Progenitor cell of endocrine pancreas (in vitro differentiated cells): ENCODE results near the gene ATP10B. TPM values are rescaled to one million over a fixed set of nuclear protein-coding genes. Genes with fewer than 3 reads are reported as not detected.

ENCODE experiments used
- DNase-seq: peaks from one replicate; pipeline ENCODE4 v3.0.0; 2021; ENCODE audit warnings: low spot score; ENCODE audit not compliant: unreplicated experiment
- H3K27ac Mint-ChIP-seq: 2 replicates; pipeline ENCODE4 v1.8.0; 2021; ENCODE audit warnings: mild to moderate bottlenecking, moderate library complexity, mixed read lengths
- H3K27me3 Mint-ChIP-seq: 2 replicates; pipeline ENCODE4 v1.8.0; 2021; ENCODE audit warnings: mixed read lengths
- H3K36me3 Mint-ChIP-seq: 2 replicates; pipeline ENCODE4 v1.8.0; 2022; ENCODE audit warnings: mixed read lengths; ENCODE audit not compliant: insufficient read depth
- H3K4me1 Mint-ChIP-seq: 2 replicates; pipeline ENCODE4 v1.8.0; 2021; ENCODE audit warnings: low read depth, mixed read lengths
- H3K4me3 Mint-ChIP-seq: 2 replicates; pipeline ENCODE4 v1.8.0; 2021; ENCODE audit warnings: low read depth, mild to moderate bottlenecking, moderate library complexity, mixed read lengths
- H3K9me3 Mint-ChIP-seq: 2 replicates; pipeline ENCODE4 v1.8.0; 2021; ENCODE audit warnings: low read depth, mixed read lengths
- CTCF ChIP-seq: fragments of 200-600 bp; sonication (generic); IDR thresholded peaks from one replicate; pipeline ENCODE4 v1.5.0; 2021; ENCODE audit warnings: antibody characterized with exemption, mild to moderate bottlenecking; ENCODE audit not compliant: unreplicated experiment
- total RNA-seq: library from RNA; stranded (reverse); gene quantifications from 2 replicates; pipeline ENCODE4 v1.2.1, GENCODE V29; 2021

Gene ATP10B
- total RNA-seq, 1 donor from 2014 or later: 1.7 TPM

GRCh38 chr5:160697281-160697680 is 154.7 kb downstream of the ATP10B start:
- Mint-ChIP-seq H3K4me3 (no peak overlapping the region), H3K27me3 (no peaks in the 10 kb centered on the region), H3K4me1 (peaks cover 18% of the 10 kb centered on the region), H3K9me3 (no peaks in the 10 kb centered on the region), H3K27ac (no peak overlapping the region), H3K36me3 (no peaks in the 10 kb centered on the region)
- DNase-seq: no peak
- TF ChIP-seq CTCF: no peak

DNA sequence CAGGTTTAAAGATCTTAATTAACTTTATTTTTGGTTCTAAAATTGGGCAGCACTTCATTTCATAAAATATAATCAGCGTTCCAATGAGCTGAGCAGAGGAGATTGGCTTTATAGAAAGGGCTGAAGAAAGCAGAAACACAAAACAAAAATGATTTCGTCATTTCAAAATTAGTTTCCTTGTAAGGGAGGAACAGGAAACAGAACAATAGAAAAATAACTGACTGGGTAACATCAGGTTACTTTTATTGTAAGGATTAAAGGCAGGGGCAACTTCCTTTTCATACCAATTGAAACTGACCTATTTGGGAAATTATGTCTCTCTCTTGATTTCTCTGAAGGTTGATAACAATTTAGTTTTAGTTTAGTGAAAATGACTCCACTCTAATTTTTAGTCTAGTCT is 157.1 kb downstream of the ATP10B start:
- H3K36me3 Mint-ChIP-seq: no peaks in the 10 kb centered on the region
- no peak overlapping the region for H3K4me3 Mint-ChIP-seq
- H3K4me1 Mint-ChIP-seq: peaks cover 15% of the 10 kb centered on the region
- H3K27ac Mint-ChIP-seq: no peak overlapping the region
- DNase-seq: no peak
- TF ChIP-seq CTCF: no peak
- no peaks in the 10 kb centered on the region for H3K9me3 Mint-ChIP-seq
- no peaks in the 10 kb centered on the region for H3K27me3 Mint-ChIP-seq

DNA sequence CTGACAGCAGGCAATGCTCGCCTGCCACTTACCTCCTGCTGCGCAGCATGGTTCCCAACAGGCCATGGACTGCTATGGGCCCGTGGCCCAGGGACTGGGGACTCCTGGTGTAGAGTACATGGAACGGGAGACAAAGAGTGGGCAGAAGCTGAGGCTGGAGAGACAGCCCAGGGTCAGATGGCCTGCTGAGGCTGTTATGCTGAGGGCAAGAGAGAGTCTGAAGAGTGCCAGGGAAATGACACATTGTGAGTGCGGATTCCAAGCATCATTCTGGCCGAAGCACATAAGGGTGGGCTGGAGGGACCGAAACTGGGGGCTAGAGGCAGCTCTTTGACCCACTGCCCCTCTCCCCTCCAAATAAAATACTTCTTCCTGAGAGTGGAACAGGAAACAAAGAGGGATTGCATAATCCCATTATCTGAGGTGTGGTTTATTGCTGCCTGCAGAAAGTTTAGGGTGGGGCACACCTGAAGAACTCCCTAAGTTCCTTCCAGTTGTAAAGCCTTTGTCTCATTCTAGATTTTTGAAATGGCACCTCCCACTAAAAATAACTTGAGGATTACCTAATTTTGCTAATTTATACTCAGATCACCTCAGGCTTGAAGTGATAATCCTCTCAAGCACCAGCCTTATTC is 158.1 kb downstream of the ATP10B start:
- no peak for TF ChIP-seq CTCF
- Mint-ChIP-seq H3K27ac (peak overlapping the region; percentile 72), H3K27me3 (no peaks in the 10 kb centered on the region), H3K36me3 (no peaks in the 10 kb centered on the region), H3K9me3 (peaks cover 5% of the 10 kb centered on the region), H3K4me3 (no peak overlapping the region), H3K4me1 (peaks cover 7% of the 10 kb centered on the region)
- DNase-seq: no peak

DNA sequence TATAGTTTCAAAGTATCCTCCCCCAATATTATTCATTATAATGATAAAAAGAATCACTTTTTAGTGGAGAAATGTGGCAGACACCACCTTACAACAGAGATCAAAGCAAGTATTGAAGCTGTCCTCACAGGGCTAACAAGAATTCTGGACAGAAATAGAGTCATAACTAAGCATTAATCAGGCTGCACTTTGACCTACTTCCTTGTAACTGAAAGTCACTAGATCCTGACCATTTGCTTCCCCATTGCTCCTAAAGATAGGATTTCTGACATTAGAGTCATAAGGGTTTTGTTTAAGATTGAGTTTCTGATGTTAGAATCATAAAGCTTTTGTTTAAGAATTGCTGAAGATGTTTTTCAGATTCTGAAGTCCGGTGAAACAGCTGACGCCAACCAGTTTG is 159.7 kb downstream of the ATP10B start:
- Mint-ChIP-seq H3K27me3 (no peaks in the 10 kb centered on the region), H3K4me3 (no peak overlapping the region), H3K36me3 (no peaks in the 10 kb centered on the region), H3K9me3 (peaks cover 5% of the 10 kb centered on the region), H3K4me1 (no peaks in the 10 kb centered on the region), H3K27ac (no peak overlapping the region)
- DNase-seq: no peak
- no peak for TF ChIP-seq CTCF

- Mint-ChIP-seq H3K4me3 (no peak overlapping the region), H3K36me3 (no peaks in the 10 kb centered on the region), H3K4me1 (no peaks in the 10 kb centered on the region), H3K9me3 (peaks cover 5% of the 10 kb centered on the region), H3K27me3 (no peaks in the 10 kb centered on the region), H3K27ac (no peak overlapping the region)
- peak; percentile 59 for TF ChIP-seq CTCF
- DNase-seq: no peak
These were observed 166.3 kb downstream of the ATP10B start for GRCh38 chr5:160685695-160686094.
